IMR-90 (cell line): ENCODE results near the gene TRUB2.
A peak's percentile ranks its signal among the peaks of the same experiment; 100 is the strongest.

Experiments
- BHLHE40 ChIP-seq: fragments of 150-350 bp; IDR thresholded peaks from 2 replicates; pipeline ENCODE4 v1.6.1; 2016; ENCODE audit warnings: mild to moderate bottlenecking, low read depth, low read length
- CEBPB ChIP-seq: IDR thresholded peaks from 2 replicates; pipeline ENCODE4 v1.6.1; 2012; ENCODE audit warnings: low read depth, low read length, improper control_type of control experiment
- CTCF ChIP-seq: conservative IDR thresholded peaks from 2 replicates; pipeline ENCODE4 v1.5.1; 2012; ENCODE audit warnings: mild to moderate bottlenecking, low read depth, low read length, improper control_type of control experiment
- ELK1 ChIP-seq: fragments of 150-350 bp; IDR thresholded peaks from 2 replicates; pipeline ENCODE4 v1.6.1; 2016; ENCODE audit warnings: low read depth, mild to moderate bottlenecking, low read length, moderate library complexity, borderline replicate concordance
- FOS ChIP-seq: fragments of 150-350 bp; IDR thresholded peaks from 2 replicates; pipeline ENCODE4 v1.6.1; 2016; ENCODE audit warnings: low read depth, low read length
- MAZ ChIP-seq: IDR thresholded peaks from 2 replicates; pipeline ENCODE4 v1.6.1; 2012; ENCODE audit warnings: low read depth, mild to moderate bottlenecking, low read length, improper control_type of control experiment, moderate library complexity, borderline replicate concordance
- POLR2A ChIP-seq: IDR thresholded peaks from 2 replicates; pipeline ENCODE4 v1.6.1; 2012; ENCODE audit warnings: mild to moderate bottlenecking, low read depth, low read length
- RAD21 ChIP-seq: IDR thresholded peaks from 2 replicates; pipeline ENCODE4 v1.6.1; 2012; ENCODE audit warnings: low read length, improper control_type of control experiment
- RCOR1 ChIP-seq: IDR thresholded peaks from 2 replicates; pipeline ENCODE4 v1.6.1; 2012; ENCODE audit warnings: mild to moderate bottlenecking, low read length, improper control_type of control experiment; ENCODE audit not compliant: insufficient replicate concordance
- RFX5 ChIP-seq: IDR thresholded peaks from 2 replicates; pipeline ENCODE4 v1.8.0; 2012; ENCODE audit warnings: low read depth, mild to moderate bottlenecking, low read length, moderate library complexity
- USF2 ChIP-seq: fragments of 150-350 bp; IDR thresholded peaks from 2 replicates; pipeline ENCODE4 v1.6.1; 2017; ENCODE audit warnings: mild to moderate bottlenecking, antibody characterized with exemption, low read length, low read depth

- no peak for TF ChIP-seq RFX5
- TF ChIP-seq CTCF = no peak
- TF ChIP-seq POLR2A = peak; percentile 87
- TF ChIP-seq USF2 = no peak
- TF ChIP-seq FOS = no peak
- TF ChIP-seq BHLHE40 = no peak
- TF ChIP-seq MAZ = peak; percentile 71; the same call in 1 of the 2 replicates
- TF ChIP-seq ELK1 = no peak
- TF ChIP-seq RAD21 = no peak
- no peak for TF ChIP-seq RCOR1
- no peak for TF ChIP-seq CEBPB
Measured at GRCh38 chr9:128275198-128276007, 46.8 kb downstream of the TRUB2 start, which contains the start of gene GOLGA2.
